CD14-positive monocyte (primary cell): ENCODE measurements around the gene SCGB1D2. TPM values are rescaled to one million over a fixed set of nuclear protein-coding genes. Genes with fewer than 3 reads are reported as not detected.

Source experiments
- DNase-seq, 3 donors: peaks; one replicate each; pipeline ENCODE4 v3.0.0-alpha.2; 2011 to 2022
- H2AFZ ChIP-seq: 2 replicates; pipeline ENCODE4 v1.6.0; 2012; ENCODE audit warnings: mild to moderate bottlenecking, low read depth, low read length, inconsistent platforms; ENCODE audit not compliant: insufficient read depth, poor library complexity, severe bottlenecking
- H3K27ac ChIP-seq, 2 donors: 1 replicate in 1 of 2; 2 replicates in 1 of 2; pipeline ENCODE4 v1.5.1; 2012 to 2013; ENCODE audit warnings: low read length in 2 of 2, control low read depth in 1 of 2, inconsistent platforms in 1 of 2, low read depth in 1 of 2, mild to moderate bottlenecking in 1 of 2
- H3K27me3 ChIP-seq, 2 donors: one replicate each; pipeline versions ENCODE4 v1.6.0 to v1.6.1; 2011 to 2013; ENCODE audit warnings: low read length in 2 of 2; ENCODE audit not compliant: control insufficient read depth in 2 of 2, insufficient read depth in 2 of 2
- H3K36me3 ChIP-seq, 2 donors: replicated peaks in 1 of 2; 1 replicate in 1 of 2; 2 replicates in 1 of 2; pipeline versions ENCODE4 v1.5.1 to v1.6.1; 2012 to 2013; ENCODE audit warnings: low read length in 2 of 2, control low read depth in 1 of 2, inconsistent platforms in 1 of 2, mild to moderate bottlenecking in 1 of 2; ENCODE audit not compliant: insufficient read depth in 2 of 2, control insufficient read depth in 1 of 2
- H3K4me1 ChIP-seq, 2 donors: 1 replicate in 1 of 2; 2 replicates in 1 of 2; pipeline versions ENCODE4 v1.5.1 to v1.6.1; 2012 to 2013; ENCODE audit warnings: low read length in 2 of 2, control low read depth in 1 of 2, inconsistent platforms in 1 of 2, mild to moderate bottlenecking in 1 of 2, moderate library complexity in 1 of 2; ENCODE audit not compliant: insufficient read depth in 2 of 2, control insufficient read depth in 1 of 2
- H3K4me2 ChIP-seq: replicated peaks from 2 replicates; pipeline ENCODE3; 2012; ENCODE audit warnings: low read length, moderate library complexity, mild to moderate bottlenecking; ENCODE audit not compliant: poor library complexity, severe bottlenecking; ENCODE audit errors: extremely low read depth
- H3K4me3 ChIP-seq, 3 experiments: fragments of 200-600 bp in 1 of 3; sonication (generic) in 1 of 3; replicated peaks in 1 of 3; 1 replicate in 2 of 3; 2 replicates in 1 of 3; pipeline ENCODE4 v1.5.1; 2011 to 2013; ENCODE audit warnings: low read length in 3 of 3, mild to moderate bottlenecking in 3 of 3, control low read depth in 2 of 3, low read depth in 2 of 3, inconsistent platforms in 1 of 3, moderate library complexity in 1 of 3
- H3K79me2 ChIP-seq: 2 replicates; pipeline ENCODE4 v1.6.0; 2012; ENCODE audit warnings: mild to moderate bottlenecking, control low read depth, inconsistent platforms, low read length, moderate library complexity; ENCODE audit not compliant: insufficient read depth
- H3K9ac ChIP-seq: 2 replicates; pipeline ENCODE4 v1.6.0; 2017; ENCODE audit warnings: low read length, mild to moderate bottlenecking; ENCODE audit not compliant: insufficient read depth, poor library complexity, severe bottlenecking
- H3K9me3 ChIP-seq, 2 donors: replicated peaks in 1 of 2; 1 replicate in 1 of 2; 2 replicates in 1 of 2; pipeline versions ENCODE4 v1.5.1 to v1.6.1; 2012 to 2013; ENCODE audit warnings: low read length in 2 of 2, control low read depth in 1 of 2; ENCODE audit not compliant: control insufficient read depth in 1 of 2, insufficient read depth in 1 of 2
- H4K20me1 ChIP-seq: 2 replicates; pipeline ENCODE4 v1.6.0; 2012; ENCODE audit warnings: mild to moderate bottlenecking, low read length, control low read depth, moderate library complexity; ENCODE audit not compliant: insufficient read depth
- H3K27ac Mint-ChIP-seq, 7 donors: one replicate each; pipeline ENCODE4 v1.8.0; 2020; ENCODE audit warnings: mild to moderate bottlenecking in 7 of 7, mixed read lengths in 7 of 7, moderate library complexity in 6 of 7, inconsistent platforms in 2 of 7
- H3K27me3 Mint-ChIP-seq, 3 donors: one replicate each; pipeline ENCODE4 v1.8.0; 2021 to 2022; ENCODE audit warnings: low read depth in 3 of 3, mild to moderate bottlenecking in 3 of 3, mixed read lengths in 3 of 3, moderate library complexity in 3 of 3, inconsistent platforms in 1 of 3
- H3K36me3 Mint-ChIP-seq, 2 donors: one replicate each; pipeline ENCODE4 v1.8.0; 2020; ENCODE audit warnings: mixed read lengths in 2 of 2, inconsistent platforms in 1 of 2, mild to moderate bottlenecking in 1 of 2
- H3K4me1 Mint-ChIP-seq: one replicate; pipeline ENCODE4 v1.8.0; 2020; ENCODE audit warnings: mild to moderate bottlenecking, mixed read lengths
- H3K4me3 Mint-ChIP-seq, 2 donors: one replicate each; pipeline ENCODE4 v1.8.0; 2020; ENCODE audit warnings: mild to moderate bottlenecking in 2 of 2, mixed read lengths in 2 of 2, moderate library complexity in 1 of 2
- H3K9me3 Mint-ChIP-seq, 7 donors: one replicate each; pipeline ENCODE4 v1.8.0; 2020 to 2022; ENCODE audit warnings: mixed read lengths in 7 of 7, mild to moderate bottlenecking in 6 of 7, moderate library complexity in 6 of 7, inconsistent platforms in 2 of 7
- CTCF ChIP-seq: fragments of 200-600 bp; IDR thresholded peaks from one replicate; pipeline ENCODE4 v1.8.0; 2022; ENCODE audit warnings: antibody characterized with exemption, mild to moderate bottlenecking
- WGBS: methylation state at CpG from one replicate; pipeline ENCODE4 v1.1.5; 2013; ENCODE audit warnings: missing lambda C conversion rate; ENCODE audit not compliant: insufficient coverage; 5-methylcytosine and 5-hydroxymethylcytosine counted together
- intact Hi-C, 2 donors: fragments of 100-400 bp; cut with micrococcal nuclease; formaldehyde crosslinking; loops; one replicate each; pipeline versions ENCODE4 v1.15.0 to v1.15.1; 2023
- polyA plus RNA-seq, 3 donors: library from polyadenylated mRNA; depleted of rRNA in 1 of 3; unstranded in 2 of 3; stranded (reverse) in 1 of 3; fragments of 300-500 nt in 2 of 3; fragments of >200 nt in 1 of 3; fragmentation: Illumina TruSeq in 2 of 3; gene quantifications; 1 replicate in 2 of 3; 2 replicates in 1 of 3; pipeline ENCODE4 v1.2.3, GENCODE V29; 2012 to 2021

Gene SCGB1D2
- polyA plus RNA-seq, 3 donors, result not detected

DNA sequence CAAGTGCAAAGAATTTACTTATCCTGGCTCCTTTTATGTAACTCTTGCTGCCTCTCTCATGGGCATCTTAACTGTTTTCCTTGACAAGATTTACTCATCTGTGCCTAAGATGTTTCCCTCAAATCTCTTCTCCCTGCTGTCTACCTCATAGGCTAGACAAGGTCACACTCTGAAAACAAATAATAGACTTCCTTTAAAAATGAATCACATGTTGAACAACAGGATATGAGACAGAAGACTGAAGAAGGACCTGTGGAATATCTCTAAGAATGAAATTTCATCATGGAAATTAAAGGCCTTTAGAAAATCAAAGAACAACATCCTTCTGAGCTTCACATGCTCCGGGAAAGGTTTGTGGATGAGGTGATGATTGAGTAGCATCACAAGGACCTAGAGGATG lies 22.0 kb downstream of the SCGB1D2 start:
- no peaks in the 10 kb centered on the region for H3K9me3 ChIP-seq
- no CpG with 5 or more reads among the region's 1 CpG for WGBS
- H3K27me3 ChIP-seq, result peaks cover 5 to 6% of the 10 kb centered on the region in 2 donors
- Mint-ChIP-seq H3K9me3 (no peaks in the 10 kb centered on the region), H3K27me3 (peaks cover 9 to 14% (median 12%) of the 10 kb centered on the region in 3 donors), H3K4me3 (no peak overlapping the region), H3K27ac (no peak overlapping the region), H3K4me1 (no peaks in the 10 kb centered on the region), H3K36me3 (no peaks in the 10 kb centered on the region)
- no peaks in the 10 kb centered on the region for H4K20me1 ChIP-seq
- no peak overlapping the region for H3K4me2 ChIP-seq
- H3K79me2 ChIP-seq, result no peaks in the 10 kb centered on the region
- H3K4me1 ChIP-seq, result no peaks in the 10 kb centered on the region
- H2AFZ ChIP-seq, result no peak overlapping the region
- TF ChIP-seq CTCF, result no peak
- intact Hi-C loops, result no loop called here
- H3K36me3 ChIP-seq, result no peaks in the 10 kb centered on the region
- DNase-seq, result no peak
- H3K27ac ChIP-seq, result no peak overlapping the region
- H3K4me3 ChIP-seq, result no peak overlapping the region
- no peak overlapping the region for H3K9ac ChIP-seq

GRCh38 chr11:62266558-62266957 lies 24.5 kb downstream of the SCGB1D2 start:
- Mint-ChIP-seq H3K27me3 (peaks cover 5 to 14% (median 7%) of the 10 kb centered on the region in 3 donors), H3K4me3 (no peak overlapping the region), H3K4me1 (no peaks in the 10 kb centered on the region), H3K9me3 (no peaks in the 10 kb centered on the region), H3K27ac (no peak overlapping the region), H3K36me3 (no peaks in the 10 kb centered on the region)
- Histone ChIP-seq H3K27ac (no peak overlapping the region), H3K4me3 (no peak overlapping the region), H3K79me2 (no peaks in the 10 kb centered on the region), H4K20me1 (no peaks in the 10 kb centered on the region), H3K9ac (no peak overlapping the region), H3K27me3 (peaks cover 5 to 8% of the 10 kb centered on the region in 2 donors), H3K4me2 (no peak overlapping the region), H3K9me3 (no peaks in the 10 kb centered on the region), H2AFZ (no peak overlapping the region), H3K4me1 (no peaks in the 10 kb centered on the region), H3K36me3 (no peaks in the 10 kb centered on the region)
- no peak for DNase-seq
- intact Hi-C loops, result no loop called here
- 96% methylated on average over 4 of the region's 4 CpGs for WGBS
- no peak for TF ChIP-seq CTCF
